ENCODE data around the gene METTL14. TPM values are rescaled to one million over a fixed set of nuclear protein-coding genes. Genes with fewer than 3 reads are reported as not detected.

METTL14 gene
- total RNA-seq, 4 donors from 2014 or later, result 24.0 to 48.8 (median 47.9) TPM

GRCh38 chr4:118683513-118683912, 1.7 kb upstream of the METTL14 start:
- intact Hi-C loops (cut with DNase I; ENCODE audit: low total_unique reads), result no loop called here
- no peak for DNase-seq (ENCODE audit: low spot score in 2 of 2)
- no peak for TF ChIP-seq POLR2A (IDR thresholded peaks at IDR 0.05)
- TF ChIP-seq, protein P1, sequence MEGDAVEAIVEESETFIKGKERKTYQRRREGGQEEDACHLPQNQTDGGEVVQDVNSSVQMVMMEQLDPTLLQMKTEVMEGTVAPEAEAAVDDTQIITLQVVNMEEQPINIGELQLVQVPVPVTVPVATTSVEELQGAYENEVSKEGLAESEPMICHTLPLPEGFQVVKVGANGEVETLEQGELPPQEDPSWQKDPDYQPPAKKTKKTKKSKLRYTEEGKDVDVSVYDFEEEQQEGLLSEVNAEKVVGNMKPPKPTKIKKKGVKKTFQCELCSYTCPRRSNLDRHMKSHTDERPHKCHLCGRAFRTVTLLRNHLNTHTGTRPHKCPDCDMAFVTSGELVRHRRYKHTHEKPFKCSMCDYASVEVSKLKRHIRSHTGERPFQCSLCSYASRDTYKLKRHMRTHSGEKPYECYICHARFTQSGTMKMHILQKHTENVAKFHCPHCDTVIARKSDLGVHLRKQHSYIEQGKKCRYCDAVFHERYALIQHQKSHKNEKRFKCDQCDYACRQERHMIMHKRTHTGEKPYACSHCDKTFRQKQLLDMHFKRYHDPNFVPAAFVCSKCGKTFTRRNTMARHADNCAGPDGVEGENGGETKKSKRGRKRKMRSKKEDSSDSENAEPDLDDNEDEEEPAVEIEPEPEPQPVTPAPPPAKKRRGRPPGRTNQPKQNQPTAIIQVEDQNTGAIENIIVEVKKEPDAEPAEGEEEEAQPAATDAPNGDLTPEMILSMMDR (IDR thresholded peaks at IDR 0.05), result no peak
- no peak overlapping the region for H3K4me3 ChIP-seq (ENCODE audit: low read depth, poor library complexity, severe bottlenecking)
- 6 to 7% methylated on average over 2 of the region's 2 CpGs for WGBS, 2 donors

GRCh38 chr4:118703118-118703517, 17.9 kb downstream of the METTL14 start:
- H3K4me3 ChIP-seq (ENCODE audit: low read depth, poor library complexity, severe bottlenecking), result no peak overlapping the region
- no peak for DNase-seq (ENCODE audit: low spot score in 2 of 2)
- intact Hi-C loops (cut with DNase I; ENCODE audit: low total_unique reads), result no loop called here
- TF ChIP-seq, protein P1 (IDR thresholded peaks at IDR 0.05), result no peak
- no peak for TF ChIP-seq POLR2A (IDR thresholded peaks at IDR 0.05)
- 73 to 94% methylated on average over 2 of the region's 2 CpGs for WGBS, 2 donors

DNA sequence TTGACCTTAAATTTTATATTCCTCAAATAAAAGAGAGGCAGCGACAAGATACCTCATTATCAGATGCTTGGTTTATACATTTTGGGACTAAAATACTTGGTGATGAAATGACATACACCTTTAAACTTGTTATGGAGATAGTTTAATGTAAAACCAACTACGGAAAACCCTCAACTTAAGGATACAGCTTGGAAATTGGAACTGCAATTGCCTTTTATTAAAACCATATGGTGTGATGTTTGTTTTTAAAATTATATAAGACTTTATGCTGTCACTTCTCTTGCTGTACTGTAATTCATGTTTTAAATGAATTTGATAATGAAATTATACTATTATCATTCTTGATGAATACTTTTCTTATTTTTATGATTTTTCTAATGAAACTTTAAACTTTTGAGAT, 25.9 kb downstream of the METTL14 start:
- H3K4me3 ChIP-seq (ENCODE audit: low read depth, poor library complexity, severe bottlenecking), result no peak overlapping the region
- TF ChIP-seq, protein P1 (IDR thresholded peaks at IDR 0.05), result no peak
- no peak for TF ChIP-seq POLR2A (IDR thresholded peaks at IDR 0.05)
- intact Hi-C loops (cut with DNase I; ENCODE audit: low total_unique reads), result no loop called here
- 62% methylated on average over 2 of the region's 2 CpGs for WGBS, 2 donors
- no peak for DNase-seq (ENCODE audit: low spot score in 2 of 2)

GRCh38 chr4:118712872-118713271, 27.7 kb downstream of the METTL14 start:
- 80 to 88% methylated on average over 1 of the region's 1 CpG for WGBS, 2 donors
- intact Hi-C loops (cut with DNase I; ENCODE audit: low total_unique reads), result no loop called here
- no peak overlapping the region for H3K4me3 ChIP-seq (ENCODE audit: low read depth, poor library complexity, severe bottlenecking)
- TF ChIP-seq POLR2A (IDR thresholded peaks at IDR 0.05), result no peak
- TF ChIP-seq, protein P1 (IDR thresholded peaks at IDR 0.05), result no peak
- DNase-seq (ENCODE audit: low spot score in 2 of 2), result no peak

- DNase-seq (ENCODE audit: low spot score in 2 of 2), result no peak
- 93 to 94% methylated on average over 4 of the region's 4 CpGs for WGBS, 2 donors
- no peak overlapping the region for H3K4me3 ChIP-seq (ENCODE audit: low read depth, poor library complexity, severe bottlenecking)
- no peak for TF ChIP-seq POLR2A (IDR thresholded peaks at IDR 0.05)
- TF ChIP-seq, protein P1 (IDR thresholded peaks at IDR 0.05), result no peak
- intact Hi-C loops (cut with DNase I; ENCODE audit: low total_unique reads), result no loop called here
These were observed 29.5 kb downstream of the METTL14 start for GRCh38 chr4:118714682-118715081.

DNA sequence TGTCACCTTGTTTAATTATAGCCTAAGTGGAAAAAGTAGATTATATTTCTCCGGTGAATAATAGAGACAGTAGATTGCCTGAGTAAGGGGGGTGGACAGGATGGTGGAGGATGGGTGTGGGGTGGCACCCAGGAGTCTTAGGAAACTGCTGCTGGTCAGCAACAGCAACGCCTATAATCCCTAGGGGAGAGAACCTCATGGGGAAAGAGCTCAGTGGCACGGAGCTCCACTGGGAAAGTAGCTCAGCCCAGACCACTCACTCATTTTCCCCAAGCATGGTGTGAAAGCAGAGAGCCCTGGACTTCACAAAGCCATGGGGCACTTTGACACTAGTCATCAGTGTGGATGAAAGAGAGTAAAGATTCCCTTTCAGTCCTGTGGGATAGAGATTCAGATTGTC, 31.1 kb downstream of the METTL14 start:
- TF ChIP-seq, protein P1 (IDR thresholded peaks at IDR 0.05), result no peak
- TF ChIP-seq POLR2A (IDR thresholded peaks at IDR 0.05), result no peak
- DNase-seq (ENCODE audit: low spot score in 2 of 2), result no peak
- H3K4me3 ChIP-seq (ENCODE audit: low read depth, poor library complexity, severe bottlenecking), result no peak overlapping the region
- WGBS, 2 donors, result 51 to 58% methylated on average over 3 of the region's 3 CpGs
- intact Hi-C loops (cut with DNase I; ENCODE audit: low total_unique reads), result no loop called here

Measured in lower leg skin (tissue), 4 donors.